Stimulated activated CD4-positive, alpha-beta T cell treated with anti-CD3 and anti-CD28 coated beads, Interleukin-2, amount 100 ng/mL, for 48 hours (primary cell): ENCODE data around the gene NPAS3.

ENCODE experiments used
- DNase-seq, 2 donors: peaks; one replicate each; pipeline ENCODE4 v3.0.0-alpha.2; 2020

The NPAS3 gene

GRCh38 chr14:33393895-33394368, 455.3 kb downstream of the NPAS3 start:
- DNase-seq = no peak

- DNase-seq = no peak
Measured at GRCh38 chr14:33401311-33401710, 462.6 kb downstream of the NPAS3 start.

- no peak for DNase-seq
Measured at GRCh38 chr14:33402604-33403003, 463.9 kb downstream of the NPAS3 start.

- DNase-seq = no peak
Measured at GRCh38 chr14:33404054-33404453, 465.4 kb downstream of the NPAS3 start.

- DNase-seq = no peak
Measured at GRCh38 chr14:33404964-33405574, 466.4 kb downstream of the NPAS3 start.

- no peak for DNase-seq
Measured at GRCh38 chr14:33406766-33407165, 468.1 kb downstream of the NPAS3 start.

- DNase-seq = no peak
Measured at GRCh38 chr14:33408291-33408690, 469.6 kb downstream of the NPAS3 start.

- no peak for DNase-seq
Measured at GRCh38 chr14:33412450-33412849, 473.8 kb downstream of the NPAS3 start.

GRCh38 chr14:33413381-33413780, 474.7 kb downstream of the NPAS3 start:
- DNase-seq = no peak

GRCh38 chr14:33414041-33414440, 475.4 kb downstream of the NPAS3 start:
- DNase-seq = no peak

- DNase-seq = no peak
Measured at GRCh38 chr14:33420051-33420627, 481.5 kb downstream of the NPAS3 start.

- DNase-seq = no peak
Measured at GRCh38 chr14:33430414-33431035, 491.8 kb downstream of the NPAS3 start.

GRCh38 chr14:33432407-33433023, 493.8 kb downstream of the NPAS3 start:
- no peak for DNase-seq

GRCh38 chr14:33433396-33433795, 494.7 kb downstream of the NPAS3 start:
- DNase-seq = no peak

- no peak for DNase-seq
Measured at GRCh38 chr14:33435911-33436689, 497.4 kb downstream of the NPAS3 start.

- no peak for DNase-seq
Measured at GRCh38 chr14:33441633-33442032, 503.0 kb downstream of the NPAS3 start.

GRCh38 chr14:33444136-33444535, 505.5 kb downstream of the NPAS3 start:
- DNase-seq = no peak

GRCh38 chr14:33449268-33449667, 510.6 kb downstream of the NPAS3 start:
- DNase-seq = no peak

GRCh38 chr14:33449703-33450395, 511.2 kb downstream of the NPAS3 start:
- DNase-seq = no peak

GRCh38 chr14:33450416-33450815, 511.7 kb downstream of the NPAS3 start:
- DNase-seq = no peak

- no peak for DNase-seq
Measured at GRCh38 chr14:33451211-33451610, 512.5 kb downstream of the NPAS3 start.

GRCh38 chr14:33452995-33453394, 514.3 kb downstream of the NPAS3 start:
- DNase-seq = no peak
